Endometrium (tissue), 2 donors: ENCODE results near the gene COX6A2.
A peak's percentile ranks its signal among the peaks of the same experiment; 100 is the strongest.
"Not testable (repeated sequence)": the region's sequence is repeated elsewhere in the genome, so short reads cannot be mapped to it uniquely, and the experiment has no call there.

ENCODE experiments used
- FAIRE-seq: peaks from 2 replicates; lab custom pipeline; 2012; peaks lifted over from hg19 to GRCh38; lab: Jason Lieb, UNC
- donor health status: control.
- donor health status: control.

Gene COX6A2

DNA sequence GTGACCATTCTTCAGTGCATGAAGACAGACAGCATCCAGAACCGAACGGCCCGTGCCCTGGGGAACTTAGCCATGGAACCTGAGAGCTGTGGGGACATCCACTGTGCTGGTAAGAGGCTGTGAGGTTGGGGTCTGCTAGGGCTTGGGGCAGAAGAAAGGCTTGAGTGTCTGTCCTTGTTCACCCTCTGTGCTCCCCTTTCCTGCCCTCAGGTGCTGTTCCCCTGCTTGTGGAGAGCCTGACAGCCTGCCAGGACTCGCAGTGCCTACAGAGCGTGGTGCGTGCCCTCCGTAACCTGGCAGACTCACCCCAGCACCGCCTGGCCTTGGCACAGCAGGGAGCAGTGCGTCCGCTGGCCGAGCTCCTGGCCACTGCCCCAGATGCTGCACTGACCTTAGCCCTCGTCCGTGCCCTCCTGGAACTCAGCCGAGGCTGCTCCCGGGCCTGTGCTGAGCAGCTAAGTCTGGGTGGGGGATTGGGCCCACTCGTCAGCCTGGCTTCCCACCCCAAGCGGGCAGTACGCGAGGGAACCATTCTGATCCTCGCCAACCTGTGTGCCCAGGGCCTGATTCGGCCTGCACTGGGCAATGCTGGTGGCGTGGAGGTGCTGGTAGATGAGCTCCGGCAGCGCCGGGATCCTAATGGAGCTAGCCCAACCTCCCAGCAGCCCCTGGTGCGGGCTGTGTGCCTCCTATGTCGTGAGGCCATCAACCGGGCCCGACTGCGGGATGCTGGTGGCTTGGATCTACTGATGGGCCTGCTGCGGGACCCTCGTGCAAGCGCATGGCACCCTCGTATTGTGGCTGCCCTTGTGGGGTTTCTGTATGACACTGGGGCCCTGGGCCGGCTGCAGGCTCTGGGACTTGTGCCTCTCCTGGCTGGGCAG is 34.0 kb upstream of the COX6A2 start:
- FAIRE-seq: no peak

- FAIRE-seq: no peak
Observed at GRCh38 chr16:31461201-31461920, 33.2 kb upstream of the COX6A2 start.

DNA sequence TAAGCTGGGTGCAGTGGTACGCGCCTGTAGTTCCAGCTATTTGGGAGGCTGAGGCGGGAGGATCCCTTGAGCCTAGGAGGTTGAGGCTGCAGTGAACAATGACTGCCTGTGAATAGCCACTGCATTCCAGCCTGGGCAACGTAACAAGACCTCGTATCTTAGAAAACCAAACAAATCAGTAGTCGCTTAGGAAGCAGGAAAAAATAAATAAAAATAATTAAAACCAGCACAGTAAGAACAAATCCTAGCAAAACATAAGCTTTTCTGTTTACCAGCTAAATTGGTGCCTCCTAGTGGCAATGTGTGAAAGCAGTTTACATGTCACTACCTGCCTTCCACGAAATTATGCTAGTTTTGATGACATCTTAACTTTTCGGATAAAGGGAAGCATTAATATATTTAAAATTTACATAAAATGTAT is 32.4 kb upstream of the COX6A2 start:
- FAIRE-seq: peak; percentile 89

DNA sequence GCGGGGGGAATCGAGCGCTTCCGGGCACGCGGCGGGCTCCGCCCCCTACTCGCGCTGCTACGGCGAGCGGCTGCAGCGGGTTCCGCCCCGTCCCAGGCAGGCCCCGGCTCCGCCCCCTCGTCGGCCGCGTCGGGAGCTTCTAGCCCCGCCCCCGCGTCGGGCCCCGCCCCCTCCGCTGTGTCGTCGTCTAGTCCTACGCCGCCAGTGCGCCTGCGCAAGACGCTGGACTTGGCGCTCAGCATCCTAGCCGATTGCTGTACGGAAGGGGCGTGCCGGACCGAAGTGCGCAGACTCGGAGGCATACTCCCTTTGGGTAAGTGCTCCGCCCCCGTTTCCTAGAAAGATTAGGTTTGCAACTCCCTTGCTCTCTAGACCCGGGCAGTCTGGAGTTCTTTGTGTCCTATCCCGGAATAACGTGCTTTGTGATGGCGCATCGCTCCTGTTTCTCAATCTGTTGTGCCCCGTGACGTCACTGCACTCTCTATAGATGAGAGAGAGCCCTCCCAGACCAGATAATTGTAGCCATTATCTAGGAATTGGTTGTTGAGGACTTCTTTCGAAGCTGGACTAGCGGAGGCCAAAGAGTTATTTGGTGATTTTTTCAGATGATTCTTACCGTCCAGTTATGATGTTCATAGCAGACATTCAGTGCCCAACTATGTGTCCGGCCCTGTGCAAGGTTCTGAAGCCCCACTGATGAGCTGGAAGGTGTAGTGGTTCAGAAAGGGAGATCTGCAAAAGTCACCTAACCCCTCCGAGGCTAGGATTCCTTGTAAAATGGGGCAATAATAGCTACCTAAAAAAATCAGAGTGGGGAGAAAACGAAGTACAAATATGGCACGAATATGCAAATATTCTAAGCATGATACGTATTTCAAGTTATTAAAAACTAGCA is 31.8 kb upstream of the COX6A2 start:
- FAIRE-seq: peak; percentile 59

- FAIRE-seq: peak; percentile 57
Observed at GRCh38 chr16:31458844-31459686, 30.9 kb upstream of the COX6A2 start, which contains the start of gene ARMC5. Gene ARMC5, plus strand, starts transcription at chr16:31459501. Its CDS starts 24 bp downstream, at chr16:31459525.

DNA sequence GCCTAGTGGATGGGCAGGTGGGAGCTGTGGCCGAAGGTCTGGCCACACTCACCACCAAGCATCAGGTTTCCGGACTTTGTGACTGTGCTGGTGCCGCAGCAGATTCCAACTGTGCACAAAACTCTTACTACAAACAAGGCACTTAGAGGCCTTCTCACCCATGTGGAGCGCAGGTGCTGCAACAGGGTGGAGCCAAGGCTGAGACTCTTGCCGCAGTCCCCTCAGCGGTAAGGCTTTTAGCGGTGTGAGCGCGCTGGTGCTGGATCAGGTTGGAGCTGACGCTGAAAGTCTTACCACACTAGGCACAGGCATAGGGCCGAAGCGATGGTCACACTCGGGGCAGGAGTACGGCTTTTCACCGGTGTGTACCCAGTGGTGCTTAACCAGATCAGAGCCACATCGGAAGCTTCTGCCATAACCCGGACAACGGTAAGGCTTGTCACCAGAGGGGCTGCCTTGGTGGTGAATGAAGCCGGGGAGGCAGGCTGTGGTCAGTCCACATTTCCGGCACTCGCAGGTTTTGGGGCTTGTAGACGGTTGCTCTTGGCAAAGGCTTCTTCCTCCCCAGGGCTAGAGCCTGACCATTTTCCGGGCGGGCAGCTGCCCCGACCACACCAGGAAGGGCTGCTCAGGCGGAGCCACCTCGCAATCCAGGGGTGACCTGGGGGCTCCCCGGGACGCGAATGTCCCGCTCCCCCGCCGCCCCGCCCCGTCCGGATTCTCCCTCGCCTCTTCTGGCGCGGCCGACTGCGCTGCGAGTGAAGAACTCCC is 30.1 kb upstream of the COX6A2 start:
- no peak for FAIRE-seq

GRCh38 chr16:31456988-31457360 is 28.8 kb upstream of the COX6A2 start:
- no peak for FAIRE-seq

- FAIRE-seq: no peak
Observed at GRCh38 chr16:31455601-31456314, 27.6 kb upstream of the COX6A2 start.

- FAIRE-seq: no peak
Observed at GRCh38 chr16:31453255-31454204, 25.4 kb upstream of the COX6A2 start.

DNA sequence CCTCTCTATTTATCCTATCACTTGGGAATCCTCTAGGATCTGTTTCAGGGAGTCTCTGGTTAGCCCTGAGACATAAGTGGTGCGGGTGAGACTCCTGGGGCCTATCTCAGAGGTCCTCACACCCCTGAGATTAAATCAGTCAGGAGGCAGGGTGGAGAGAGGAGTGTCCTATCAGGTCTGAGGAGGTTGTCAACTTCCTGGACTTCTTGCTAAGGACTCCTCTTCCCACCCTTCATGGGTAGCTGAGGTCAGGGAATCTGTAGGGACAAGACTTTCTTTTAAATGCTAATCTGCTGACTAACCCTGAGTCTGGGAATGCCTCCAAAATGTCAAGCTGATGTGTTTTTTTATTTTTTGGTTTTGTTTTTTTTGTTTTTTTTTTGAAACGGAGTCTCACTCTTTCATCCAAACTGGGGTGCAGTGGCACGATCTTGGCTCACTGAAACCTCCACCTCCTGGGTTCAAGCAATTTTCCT is 24.5 kb upstream of the COX6A2 start:
- FAIRE-seq: no peak

DNA sequence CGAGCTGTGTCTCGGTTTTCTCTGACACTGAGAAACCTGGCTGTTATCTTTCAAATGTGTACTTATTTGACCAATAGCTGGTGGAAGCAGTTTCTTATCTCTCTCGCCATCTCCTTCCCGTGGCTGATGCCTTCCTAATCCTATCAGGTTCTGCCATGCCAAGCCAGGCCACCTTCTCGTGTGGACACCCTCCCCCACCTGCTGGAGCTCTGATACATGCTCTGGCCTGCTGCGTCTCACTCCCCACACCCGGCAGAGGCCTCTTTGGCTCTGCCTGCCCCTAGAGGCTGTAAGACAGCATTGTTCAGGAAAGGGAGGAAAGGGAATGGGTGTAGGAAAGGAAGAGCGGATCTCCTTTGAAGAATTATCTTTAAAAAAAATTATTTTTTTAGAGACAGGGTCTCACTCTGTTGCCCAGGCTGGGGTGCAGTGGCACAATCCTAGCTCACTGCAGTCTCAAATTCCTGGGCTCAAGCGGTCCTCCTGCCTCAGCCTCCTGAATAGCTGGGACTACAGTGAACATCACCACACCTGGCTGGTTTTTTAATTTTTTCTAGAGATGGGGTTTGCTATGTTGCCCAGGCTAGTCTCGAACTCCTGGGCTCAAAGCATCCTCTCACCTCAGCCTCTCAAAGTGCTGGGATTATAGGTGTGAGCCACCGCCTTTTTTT is 23.7 kb upstream of the COX6A2 start:
- FAIRE-seq: no peak

GRCh38 chr16:31451201-31451600 is 23.0 kb upstream of the COX6A2 start:
- FAIRE-seq: no peak

GRCh38 chr16:31445931-31446330 is 17.8 kb upstream of the COX6A2 start:
- FAIRE-seq: not testable (repeated sequence)

DNA sequence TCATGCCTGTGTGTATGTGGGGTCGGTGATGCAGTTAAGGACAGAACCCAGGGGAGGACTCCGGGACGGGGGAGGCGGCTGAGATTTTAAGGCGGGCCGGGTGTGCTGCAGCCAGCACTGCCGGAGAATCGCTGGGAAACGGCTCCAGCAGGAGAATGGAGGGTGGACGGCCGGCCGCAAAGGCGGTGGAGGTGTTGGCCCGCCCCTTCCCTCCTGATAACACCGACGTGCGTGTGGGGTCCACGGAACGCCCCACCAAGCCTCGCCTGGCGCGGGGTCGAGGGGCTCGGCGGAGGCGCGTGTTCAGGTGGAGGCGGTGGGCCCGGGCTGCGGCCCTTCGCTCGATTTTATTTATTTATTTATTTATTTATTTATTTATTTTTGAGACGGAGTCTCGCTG is 13.8 kb upstream of the COX6A2 start:
- FAIRE-seq: no peak

- no peak for FAIRE-seq
Observed at GRCh38 chr16:31440516-31441184, 12.5 kb upstream of the COX6A2 start.

DNA sequence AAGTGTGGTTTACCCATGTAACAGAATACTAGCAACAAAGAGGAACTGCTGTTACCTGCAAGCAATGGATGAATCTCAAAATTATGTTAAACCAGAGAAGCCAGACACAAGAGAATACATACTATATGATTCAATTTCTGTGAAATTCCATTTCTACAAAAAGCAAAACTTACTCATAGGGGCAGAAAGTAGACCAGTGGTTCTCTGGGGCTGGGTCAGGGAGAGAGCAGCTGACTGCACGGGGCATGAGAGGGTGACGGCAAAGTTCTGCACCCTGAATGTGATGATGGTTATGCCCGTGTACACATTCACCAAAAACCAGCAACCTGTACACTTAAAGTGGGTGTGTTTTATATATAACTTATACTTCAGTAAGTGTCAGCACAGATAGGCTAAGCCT is 11.4 kb upstream of the COX6A2 start:
- no peak for FAIRE-seq

- FAIRE-seq: not testable (repeated sequence)
Observed at GRCh38 chr16:31439023-31439422, 10.9 kb upstream of the COX6A2 start.
